HG02840 (cell line): ENCODE data around the gene OTUB1.
"Not testable (repeated sequence)": the region's sequence is repeated elsewhere in the genome, so short reads cannot be mapped to it uniquely, and the experiment has no call there.

Experiments
- ATAC-seq: cut with Tn5 transposase; IDR thresholded peaks from one replicate; pipeline ENCODE4 v1.9.1; 2021; ENCODE audit warnings: mild to moderate bottlenecking, moderate library complexity, moderate number of reproducible peaks; ENCODE audit not compliant: unreplicated experiment, low FRiP score

The OTUB1 gene

DNA sequence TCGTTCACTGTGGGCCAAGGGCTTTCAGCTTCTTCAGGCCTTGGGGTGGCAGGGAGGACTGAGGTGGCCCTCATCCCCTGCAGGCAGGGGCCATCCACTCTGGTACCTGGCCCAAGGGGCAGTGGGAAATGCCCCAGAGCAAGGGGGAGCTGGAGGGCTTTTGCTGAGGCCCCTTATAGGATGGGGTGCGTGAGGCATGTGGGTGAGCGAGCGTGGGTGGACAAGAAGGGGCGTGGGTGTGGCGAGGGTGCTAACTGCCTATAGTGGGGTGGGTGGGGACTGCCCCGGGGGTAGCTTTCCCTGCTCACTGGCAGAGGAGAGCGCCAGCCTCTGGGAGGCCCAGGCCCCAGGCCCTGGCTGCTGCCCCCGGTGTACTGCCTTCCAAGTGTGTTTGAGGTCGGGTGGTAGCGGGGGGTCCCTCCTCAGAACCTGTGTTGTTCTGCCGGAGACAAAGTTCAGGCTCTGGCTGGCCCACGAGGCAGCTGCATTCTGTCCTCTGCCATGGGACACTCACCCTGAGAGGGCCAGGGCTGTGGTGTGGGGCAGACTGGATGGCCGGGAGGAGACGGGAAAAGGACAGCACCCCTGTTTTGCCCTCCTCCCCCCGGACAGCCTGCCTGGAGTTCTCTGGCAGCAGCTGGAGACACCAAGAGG, 52.9 kb downstream of the OTUB1 start:
- no peak for ATAC-seq

DNA sequence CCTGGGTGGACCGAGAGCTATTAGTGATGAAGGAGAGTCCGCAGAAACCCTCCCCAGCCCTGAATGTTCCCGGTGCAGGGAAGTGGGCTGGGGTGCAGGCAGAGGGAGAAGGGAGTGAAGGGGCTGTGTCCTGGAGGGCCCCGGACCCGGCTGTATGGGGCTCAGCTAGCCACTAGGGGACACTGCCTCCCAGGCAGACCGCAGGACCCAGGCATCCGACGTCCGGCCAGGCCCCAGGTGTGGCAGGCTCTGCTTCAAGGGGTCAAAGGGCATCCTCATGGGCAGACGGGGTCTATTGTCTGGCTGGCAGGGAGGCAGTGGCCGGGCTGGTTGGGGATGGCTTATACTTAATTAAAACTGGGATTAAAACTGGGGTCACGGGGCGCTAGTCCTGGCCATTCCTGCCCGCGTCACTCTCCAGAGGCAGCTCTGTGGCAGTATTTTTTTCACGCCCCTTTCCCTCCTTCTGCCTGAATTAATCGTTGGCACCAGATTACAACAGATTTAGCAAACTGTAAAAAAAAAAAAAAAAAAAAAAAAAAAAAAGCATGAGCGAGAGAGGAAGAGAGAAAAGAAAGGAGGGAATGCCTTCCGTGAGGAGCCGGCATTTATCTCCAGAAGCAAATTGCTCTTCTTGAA, 54.6 kb downstream of the OTUB1 start:
- ATAC-seq = no peak

DNA sequence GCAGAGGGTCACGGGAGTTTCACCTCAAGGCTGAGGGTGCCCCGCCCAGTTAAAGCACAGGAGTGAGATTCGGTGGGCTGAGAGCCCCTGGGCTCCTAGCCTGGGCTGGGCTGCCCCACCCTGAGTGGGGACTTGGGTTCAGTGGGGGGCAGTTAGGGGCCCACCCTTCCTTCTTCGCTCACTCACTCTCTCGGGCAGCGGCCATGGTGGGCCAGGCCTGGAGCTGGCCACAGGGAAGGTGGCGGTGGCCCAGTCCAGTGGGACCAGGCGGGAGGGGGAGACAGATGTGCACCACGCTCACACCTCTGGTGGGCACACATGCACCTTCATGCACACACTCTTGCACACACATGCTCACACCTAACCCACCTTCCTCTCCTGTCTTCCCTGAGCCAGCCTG, 55.6 kb downstream of the OTUB1 start:
- no peak for ATAC-seq

DNA sequence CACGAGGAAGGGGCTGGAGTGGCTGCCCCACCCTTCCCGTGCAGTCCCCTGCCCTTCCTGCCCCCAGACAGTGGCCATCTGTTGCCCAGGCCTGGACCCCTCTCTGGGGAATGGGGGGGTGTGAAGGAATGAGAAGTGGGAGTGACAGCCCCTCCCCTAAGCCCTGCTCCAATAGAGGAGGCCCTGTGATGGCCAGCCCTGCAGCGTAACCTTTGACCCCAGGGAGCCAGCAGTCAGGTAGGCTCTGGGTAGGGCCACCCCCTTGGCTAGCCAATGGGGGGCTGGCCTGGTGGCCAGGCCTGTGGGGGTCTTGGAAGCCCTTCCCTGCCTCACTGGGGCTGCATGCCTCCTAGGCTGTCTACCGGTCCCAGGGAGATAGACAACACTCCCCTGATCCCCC, 56.1 kb downstream of the OTUB1 start:
- ATAC-seq = no peak

DNA sequence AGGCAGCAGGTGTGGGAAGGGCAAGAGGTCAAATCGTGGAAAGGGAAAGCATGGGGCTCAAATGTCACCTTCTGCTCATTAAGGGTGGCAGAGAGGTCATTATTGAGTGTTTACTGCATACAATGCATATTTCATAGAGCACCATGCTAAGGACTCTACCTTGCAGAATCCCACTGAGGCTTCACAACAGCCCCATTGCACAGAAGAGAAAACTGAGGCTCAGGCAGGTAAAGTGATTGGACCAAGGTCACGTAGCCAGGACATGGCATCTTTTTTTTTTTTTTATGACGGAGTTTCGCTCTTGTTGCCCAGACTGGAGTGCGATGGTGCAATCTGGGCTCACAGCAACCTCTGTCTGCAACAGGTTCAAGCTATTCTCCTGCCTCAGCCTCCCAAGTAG, 57.3 kb downstream of the OTUB1 start:
- ATAC-seq = no peak

DNA sequence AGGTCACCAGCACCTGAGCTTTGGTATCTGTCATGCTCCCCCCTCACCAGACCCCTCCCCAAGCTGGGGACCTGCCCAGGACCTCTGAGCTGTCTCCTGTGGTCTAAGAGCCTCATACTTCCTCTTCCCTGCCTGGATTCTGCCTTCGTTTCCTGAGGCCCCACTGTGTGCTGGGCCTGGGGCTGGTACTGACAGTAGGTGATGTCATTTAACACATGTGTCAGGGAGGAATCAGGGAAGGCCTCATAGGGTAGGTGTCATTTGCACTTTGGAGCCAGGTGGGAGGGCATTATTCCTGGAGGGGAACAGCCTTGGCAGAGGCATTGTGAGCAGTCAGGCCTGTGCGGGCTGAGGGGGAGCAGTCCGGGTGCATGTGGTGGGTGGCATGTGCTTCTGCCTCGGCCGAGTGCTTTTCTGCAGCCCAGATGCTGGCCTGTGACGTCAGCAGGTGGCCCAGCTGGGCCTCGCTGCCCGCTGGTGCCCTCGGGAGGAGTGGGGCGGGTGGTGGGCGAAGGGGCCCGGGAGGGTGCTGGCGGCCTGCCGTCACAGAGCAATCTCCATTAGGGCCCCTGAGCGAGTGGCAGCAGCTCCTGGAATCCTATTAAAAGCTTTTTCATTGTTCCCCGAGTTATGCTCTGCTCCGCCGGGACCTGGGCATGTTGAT, 58.6 kb downstream of the OTUB1 start:
- no peak for ATAC-seq

DNA sequence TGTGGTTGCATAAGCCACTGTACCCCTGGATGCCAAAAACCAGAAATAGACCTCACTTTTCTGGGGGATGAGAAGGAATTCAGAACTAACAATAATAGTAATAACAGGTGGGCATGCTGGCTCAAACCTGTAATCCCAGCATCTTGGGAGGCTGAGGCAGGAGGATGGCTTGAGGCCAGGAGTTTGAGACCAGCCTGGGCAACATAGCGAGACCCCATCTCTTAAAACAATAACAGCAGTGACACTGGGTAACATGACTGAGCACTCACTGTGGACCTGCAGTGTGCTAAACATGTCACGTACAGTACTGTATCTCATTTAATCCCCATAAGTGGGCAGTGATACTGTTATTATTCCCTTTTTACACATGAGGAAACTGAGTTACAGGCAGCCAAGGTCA, 59.5 kb downstream of the OTUB1 start:
- ATAC-seq = no peak

DNA sequence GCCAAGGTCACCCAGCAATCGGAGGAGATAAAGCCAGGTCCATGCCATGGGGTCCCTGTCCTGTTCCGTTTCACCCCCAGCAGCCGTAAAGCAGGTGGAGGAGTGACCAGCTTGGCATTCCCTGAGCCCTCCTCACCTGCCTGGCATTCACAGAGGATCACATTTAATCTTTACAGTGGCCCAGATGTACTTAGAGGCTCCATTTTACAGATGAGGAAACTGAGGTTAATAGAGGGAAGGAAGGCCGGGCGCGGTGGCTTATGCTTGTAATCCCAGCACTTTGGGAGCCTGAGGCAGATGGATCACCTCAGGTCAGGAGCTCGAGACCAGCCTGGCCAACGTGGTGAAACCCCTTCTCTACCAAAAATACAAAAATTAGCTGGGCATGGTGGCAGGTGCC, 61.1 kb downstream of the OTUB1 start:
- not testable (repeated sequence) for ATAC-seq
